Activated CD8-positive, alpha-beta memory T cell treated with anti-CD3 and anti-CD28 coated beads for 4 hours (primary cell): ENCODE measurements around the gene TBC1D14.

Source experiments
- DNase-seq, 2 donors: peaks; one replicate each; pipeline ENCODE4 v3.0.0-alpha.2; 2020; ENCODE audit warnings: low read depth in 2 of 2

The TBC1D14 gene

DNA sequence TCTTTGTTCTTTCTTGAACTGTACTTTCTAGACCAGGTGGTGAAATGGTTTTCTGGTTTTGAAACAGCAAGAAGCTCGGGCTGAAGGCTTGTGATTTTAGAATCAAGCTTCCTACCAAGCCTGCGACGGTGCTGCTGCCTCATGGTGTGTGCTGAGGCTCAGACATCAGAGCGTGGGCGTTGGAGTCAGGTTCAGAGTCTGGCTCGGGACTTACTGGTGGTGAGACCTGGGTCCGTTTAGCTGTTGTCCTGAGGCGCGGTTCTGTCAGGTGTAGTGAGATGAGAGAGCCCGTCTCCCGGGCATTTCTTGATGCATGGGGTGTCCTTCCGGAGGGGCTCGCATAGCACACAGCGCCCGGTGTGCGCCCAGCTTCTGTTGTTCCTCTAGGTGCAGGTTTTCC lies 113.9 kb downstream of the TBC1D14 start:
- DNase-seq, result no peak

DNA sequence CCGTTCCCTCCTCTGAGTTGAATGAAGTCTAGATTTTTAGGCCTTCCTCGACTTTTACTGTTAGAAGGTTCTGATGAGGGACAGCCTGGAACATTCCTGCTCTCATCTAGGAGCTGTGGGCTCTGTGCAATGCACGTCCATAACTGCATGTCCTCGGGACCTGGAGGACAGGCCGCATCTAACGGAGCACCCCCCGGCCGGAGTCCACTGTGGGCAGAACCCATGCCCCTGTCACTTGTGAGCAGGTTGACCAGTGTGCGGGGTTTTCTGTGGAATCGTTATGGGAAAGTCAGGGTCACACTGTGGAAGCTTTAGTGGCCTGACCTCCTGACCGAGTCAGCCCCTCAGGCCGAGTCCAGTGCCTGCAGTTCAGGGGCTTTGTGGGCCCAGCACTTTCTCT lies 114.3 kb downstream of the TBC1D14 start:
- DNase-seq, result no peak

DNA sequence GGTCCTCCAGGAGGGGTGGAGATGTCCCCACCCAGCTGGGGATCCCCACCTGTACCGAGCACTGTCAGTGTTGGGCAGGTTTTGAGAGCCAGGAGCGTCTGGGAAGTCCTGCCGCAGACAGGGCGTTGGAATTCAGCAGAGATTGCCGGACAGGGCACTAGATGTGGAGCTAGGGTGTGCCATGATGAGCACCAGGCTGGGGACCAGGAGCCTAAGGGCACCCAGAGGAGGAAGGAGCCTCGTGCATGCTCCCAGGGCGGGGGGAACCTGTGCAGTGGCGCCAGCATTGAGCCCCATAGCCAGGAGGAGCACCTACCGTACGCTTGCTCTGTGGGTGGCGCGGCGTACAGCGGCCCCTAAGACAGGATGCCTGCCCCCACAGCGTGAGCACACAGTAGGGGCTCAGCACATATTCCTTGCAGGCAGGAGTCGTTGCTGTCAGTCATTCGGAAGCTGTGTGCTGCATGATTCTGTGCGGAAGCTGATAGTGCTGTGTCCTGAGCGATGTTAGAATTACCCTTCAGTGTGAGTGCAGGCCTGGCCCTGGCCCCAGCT lies 114.8 kb downstream of the TBC1D14 start:
- DNase-seq, result no peak

DNA sequence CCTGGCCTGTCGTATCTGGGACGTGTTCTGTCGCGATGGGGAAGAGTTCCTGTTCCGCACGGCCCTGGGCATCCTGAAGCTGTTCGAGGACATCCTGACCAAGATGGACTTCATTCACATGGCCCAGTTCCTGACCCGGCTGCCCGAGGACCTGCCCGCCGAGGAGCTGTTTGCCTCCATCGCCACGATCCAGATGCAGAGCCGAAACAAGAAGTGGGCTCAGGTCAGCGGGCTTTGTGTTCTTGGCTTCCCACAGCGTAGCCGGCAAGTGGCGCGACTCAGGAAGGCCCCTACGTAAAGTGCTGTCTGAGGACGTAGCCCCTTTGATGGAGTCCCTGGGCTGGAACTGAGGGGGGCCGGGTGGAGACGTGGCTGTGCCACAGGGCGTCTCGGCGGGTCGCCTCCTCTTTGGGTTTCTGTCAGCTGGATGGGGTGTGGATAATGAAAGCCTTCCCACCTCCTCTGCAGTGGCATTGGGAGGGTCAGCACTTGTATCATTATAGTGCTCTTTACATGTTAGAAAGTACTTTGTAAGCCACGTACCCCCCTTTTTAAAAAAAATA lies 115.5 kb downstream of the TBC1D14 start:
- DNase-seq, result no peak

DNA sequence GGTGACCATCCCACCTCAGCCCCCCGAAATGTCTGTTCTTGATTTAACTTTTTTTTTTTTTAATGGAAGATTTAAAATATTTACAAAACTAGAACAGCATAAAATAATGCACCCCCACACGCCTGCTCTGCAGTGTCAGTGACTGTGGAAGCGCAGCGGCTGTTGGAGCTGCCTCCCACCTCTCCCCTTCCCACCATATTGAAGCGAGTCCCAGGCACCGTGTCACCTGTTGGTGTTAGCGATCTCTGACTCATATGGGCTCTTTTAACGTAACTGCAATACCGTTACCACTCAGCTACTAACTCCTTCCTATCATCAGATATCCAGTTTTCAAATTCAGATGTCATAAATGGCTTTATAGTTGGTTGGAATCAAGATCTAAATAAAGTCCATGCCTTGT lies 116.5 kb downstream of the TBC1D14 start:
- DNase-seq, result no peak

DNA sequence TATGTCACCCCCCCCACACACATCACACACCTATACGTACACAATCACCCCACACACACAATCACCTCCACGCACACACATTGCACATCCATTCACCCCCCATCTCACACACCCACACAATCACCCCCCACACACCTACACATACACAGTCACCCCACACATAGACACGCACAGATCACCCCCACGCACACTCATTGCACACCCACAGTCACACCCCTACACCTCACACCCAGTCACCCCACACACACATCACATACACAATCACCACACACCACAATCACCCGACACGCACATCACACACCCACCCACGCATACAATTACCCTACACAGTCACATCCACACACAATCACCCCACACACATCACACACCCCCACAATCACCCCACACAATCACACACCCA lies 117.7 kb downstream of the TBC1D14 start:
- no peak for DNase-seq

DNA sequence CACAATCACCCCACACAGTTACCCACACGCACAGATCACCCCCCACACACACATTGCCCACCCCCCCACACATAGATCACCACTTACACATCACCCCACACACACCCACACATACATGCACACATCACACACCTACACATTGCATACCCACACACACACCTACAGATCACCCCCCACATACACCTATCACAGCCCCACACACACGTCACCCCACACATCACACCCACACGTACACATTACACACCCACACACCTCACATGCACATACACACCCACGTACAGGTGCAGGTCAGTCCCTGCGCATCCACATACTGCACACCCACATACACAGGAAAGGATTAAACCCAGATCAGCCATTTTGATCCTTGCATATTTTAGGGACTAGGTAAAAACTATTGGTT lies 118.3 kb downstream of the TBC1D14 start:
- DNase-seq, result no peak

DNA sequence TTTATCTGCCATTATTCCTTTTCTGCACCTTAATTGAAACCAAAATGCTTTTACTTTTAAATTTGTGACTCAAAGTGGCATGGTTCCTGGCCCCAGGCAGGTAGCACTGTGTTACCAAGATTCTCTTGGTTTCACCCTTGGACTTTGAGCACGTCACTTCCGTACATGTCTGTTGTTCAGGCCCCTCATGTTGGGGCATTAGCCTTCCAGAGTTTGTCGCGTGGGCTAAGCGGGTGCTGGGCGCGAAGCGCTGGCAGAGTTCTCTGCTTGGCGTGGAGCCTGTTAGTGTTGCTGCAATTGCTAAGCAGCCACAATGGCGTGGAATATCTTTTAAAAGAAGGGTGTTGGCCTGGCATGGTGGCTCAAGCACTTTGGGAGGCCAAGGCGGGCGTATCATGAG lies 119.6 kb downstream of the TBC1D14 start:
- no peak for DNase-seq

DNA sequence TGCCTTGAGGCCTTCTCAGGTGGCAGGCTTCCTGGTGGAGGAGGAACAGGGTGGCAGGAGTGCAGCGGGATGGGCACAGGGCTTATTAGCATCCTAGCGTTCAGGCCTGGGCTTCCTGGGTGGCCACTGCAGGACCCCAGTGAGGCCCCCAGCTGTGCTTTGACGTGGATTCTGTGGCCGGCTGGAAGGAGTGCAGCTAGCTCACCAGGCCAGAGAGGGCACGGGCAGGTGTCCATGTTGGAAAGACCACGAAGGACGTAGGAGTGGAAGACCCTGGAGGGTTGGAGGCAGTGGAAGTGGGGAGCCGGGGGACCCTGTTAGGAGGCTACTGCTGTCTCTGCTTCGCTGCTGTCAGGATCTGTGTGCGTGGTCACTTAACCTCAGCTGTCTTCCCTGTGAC lies 120.3 kb downstream of the TBC1D14 start:
- no peak for DNase-seq

DNA sequence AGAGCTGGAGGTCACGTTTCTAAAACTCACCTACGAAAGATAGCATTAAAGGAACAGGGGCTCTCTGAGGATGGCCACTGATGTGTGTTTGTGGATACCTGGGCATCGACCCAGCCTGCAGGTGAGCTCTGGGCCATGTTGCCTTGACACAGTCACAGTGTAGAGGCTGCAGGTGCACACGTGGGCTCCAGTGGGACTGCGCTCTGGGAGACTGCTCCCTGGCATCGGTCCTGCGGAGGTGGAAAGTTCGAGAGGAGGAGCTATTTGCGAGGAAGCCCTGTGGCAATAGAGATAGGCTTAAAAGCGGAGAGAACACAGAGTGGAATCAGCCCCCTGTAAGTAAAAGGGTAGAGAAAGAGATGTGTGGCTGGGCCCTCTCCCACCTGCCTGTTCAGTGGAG lies 121.2 kb downstream of the TBC1D14 start:
- DNase-seq, result no peak

DNA sequence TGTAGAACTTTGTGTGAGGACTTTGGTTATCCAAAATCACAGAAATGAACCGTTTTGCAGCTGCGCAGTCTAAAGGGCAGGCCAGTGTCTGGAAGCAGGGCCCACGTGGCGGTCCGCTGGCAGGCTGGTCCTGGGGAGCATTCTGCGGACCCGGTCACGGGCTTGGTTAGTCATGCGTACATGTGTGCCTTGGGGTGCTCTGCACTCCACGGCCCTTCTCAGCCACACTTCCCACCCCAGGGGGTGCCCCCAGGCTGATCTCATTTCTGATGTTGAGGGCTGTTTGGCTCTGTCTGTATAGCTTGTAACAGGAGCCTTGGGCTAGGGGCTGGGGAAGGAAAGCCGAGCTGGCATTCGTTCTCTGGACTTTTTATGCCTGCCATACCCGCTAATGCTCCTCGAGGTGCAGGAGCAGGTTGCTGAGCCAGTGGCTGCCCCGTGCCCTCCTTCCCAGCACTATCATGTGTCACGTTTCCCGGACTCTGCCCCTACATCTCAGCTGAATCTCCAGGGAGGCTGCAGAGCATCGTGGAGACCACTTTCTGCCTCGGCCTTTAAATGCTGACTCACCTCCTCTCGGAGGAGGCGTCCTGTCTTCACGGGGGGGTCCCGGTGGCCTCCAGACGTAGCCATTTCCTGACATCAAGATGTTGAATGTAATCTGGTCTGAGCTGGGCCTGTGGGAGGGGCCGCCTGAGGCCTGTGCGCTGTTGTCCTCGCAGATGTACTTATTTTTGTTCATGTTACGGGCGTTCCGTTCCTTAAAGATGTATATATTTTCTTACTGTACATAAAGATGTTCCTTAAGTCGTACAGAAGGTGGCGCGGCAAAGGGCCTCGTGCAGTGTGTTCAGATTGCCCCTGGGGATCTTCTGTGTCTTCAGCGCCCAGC lies 122.2 kb downstream of the TBC1D14 start:
- DNase-seq, result no peak

DNA sequence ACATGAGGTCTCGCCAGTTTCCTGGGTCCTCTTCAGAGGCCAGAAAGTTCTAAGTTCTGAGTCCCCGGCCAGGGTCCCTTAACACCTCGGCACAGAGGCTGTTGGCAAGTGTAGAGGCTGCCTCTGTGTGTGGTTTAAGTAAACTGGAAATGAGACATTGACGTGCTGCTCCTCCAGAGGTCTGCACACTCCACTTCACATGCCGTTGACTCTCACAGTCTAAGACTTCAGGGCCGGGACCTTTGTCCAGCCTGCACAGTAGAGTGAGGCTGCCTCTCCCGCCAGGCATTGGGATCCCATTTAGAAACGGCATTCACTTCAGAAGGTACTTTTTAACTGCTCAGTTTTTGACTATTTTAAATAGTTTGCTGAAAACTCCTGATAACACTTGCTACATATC lies 123.0 kb downstream of the TBC1D14 start:
- no peak for DNase-seq

DNA sequence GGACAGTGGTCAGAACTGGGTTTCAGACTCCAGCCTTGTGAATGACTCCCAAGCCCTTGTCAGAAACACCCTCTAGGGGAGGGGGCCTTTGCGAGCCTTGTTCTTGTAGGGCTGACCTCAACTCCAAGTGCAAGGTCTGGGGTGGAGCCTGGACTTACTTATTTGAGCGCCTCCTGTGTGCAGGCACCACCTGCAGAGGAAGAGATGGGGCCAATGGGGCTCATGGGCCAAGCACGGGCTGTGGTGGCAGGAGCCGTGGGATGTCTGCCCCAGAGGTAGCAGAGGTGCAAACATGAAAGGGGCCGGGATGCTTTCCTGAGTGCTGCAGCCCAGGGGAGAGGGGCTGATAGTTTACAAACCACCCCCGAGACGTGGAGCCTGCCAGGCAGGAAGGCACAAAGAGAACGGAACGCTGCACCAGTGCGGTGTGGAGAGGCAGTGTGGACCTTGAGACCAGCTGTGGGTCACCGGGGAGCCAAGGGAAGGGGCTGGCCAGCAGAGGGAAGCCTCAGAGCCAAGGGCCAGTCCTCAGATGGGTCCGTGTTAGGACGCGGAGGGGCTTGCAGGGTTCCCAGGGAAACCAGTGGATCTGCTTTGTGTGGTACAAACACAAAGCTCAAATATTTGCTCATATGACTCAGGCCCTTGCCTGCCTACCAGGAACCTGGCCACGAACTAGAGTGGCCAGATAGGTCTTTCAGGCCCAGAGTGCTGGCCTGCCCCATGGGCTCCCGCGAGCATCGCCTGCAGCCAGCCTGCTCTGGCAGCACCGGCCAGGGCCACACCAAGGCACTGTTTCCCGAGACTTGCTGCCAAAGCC lies 124.8 kb downstream of the TBC1D14 start:
- DNase-seq, result no peak

DNA sequence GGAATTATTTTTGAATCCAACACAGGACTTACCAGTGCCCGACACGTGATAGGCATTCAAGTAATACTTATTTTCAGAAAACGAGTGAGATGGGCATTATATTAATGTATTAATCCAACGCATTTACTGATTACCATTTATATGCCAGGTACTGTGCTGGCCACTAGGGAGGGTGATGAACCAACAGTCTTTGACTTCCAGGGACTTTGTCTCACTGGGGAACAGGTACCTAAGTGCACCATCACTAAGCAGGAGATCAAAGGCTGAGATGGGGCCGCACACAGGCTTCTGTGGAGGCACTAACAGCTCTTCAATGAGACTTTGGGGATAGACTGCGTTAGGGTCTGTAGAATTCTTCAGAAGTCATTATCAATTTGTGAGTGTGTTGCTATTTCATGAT lies 127.8 kb downstream of the TBC1D14 start:
- DNase-seq, result no peak

DNA sequence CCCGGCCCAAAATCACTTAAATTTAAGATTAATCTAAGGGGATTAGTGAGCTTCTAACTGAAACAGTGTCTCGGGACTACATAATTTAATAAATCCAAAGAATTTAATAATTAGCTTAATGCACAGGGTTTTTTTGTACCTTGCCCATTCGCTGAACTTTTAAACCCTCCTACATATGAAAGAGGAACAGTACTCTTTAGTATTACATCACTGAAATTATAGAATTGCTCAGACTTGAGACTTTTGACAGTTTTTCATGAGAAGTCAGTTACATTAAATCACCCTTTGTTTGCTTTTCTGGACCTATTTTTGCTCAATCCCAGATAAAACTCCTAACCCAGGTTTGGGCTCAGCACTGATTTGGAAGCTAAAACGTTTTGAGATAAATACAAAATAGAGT lies 131.1 kb downstream of the TBC1D14 start:
- DNase-seq, result no peak

DNA sequence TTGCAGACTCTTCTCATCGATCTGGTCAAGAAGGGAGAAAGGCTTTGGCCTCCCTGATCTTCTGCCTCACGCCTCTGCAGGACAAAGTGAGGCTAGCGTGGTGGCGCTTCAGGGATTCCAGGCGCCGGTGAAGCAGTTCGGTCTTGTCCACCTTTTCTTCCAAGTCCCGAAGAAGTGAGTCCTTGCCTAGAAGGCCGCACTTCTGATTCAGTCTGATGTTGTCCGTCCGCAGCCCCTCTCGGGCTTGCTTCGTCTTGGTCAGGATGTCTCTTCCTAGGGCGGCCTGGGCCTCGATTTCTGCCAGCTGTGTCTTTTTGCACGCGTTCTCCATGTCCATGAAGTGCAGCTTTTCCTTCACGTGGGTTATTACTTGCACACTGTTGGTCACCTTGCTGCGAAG lies 131.6 kb downstream of the TBC1D14 start:
- DNase-seq, result no peak

DNA sequence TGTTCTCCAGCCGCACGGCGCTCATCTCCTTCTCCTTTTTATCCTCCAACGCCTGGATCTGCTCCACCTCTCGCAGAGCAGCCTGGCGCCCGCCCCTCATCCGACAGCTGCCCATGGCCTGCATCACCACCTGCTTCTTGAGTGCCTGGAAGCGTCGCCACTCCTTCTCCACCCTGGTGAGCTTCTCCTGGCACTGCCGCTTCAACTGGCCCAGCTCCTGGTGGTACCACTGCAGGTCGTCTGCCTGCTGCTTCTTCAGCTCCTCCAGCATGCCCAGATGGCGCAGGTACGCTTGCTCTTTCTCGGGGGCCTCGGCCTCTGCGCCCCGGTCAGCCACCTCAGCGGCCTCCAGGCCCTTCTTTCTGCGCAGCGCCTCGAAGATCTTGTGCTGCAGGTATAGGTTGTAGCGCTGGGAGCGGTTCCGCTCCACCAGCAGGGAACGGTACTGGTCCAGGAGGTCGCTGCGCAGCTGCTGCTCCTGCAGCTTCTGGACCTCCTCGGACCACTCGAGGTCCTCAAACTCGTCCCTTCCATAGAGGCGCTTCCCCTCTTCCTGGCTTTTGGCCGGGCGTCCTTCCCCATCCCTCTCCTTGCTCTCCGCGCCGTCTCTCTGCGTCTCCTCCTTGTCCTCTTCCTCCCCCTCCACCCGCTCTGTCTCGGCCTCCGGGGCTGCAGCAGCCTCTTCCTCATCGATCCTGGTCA lies 132.3 kb downstream of the TBC1D14 start:
- DNase-seq, result no peak

DNA sequence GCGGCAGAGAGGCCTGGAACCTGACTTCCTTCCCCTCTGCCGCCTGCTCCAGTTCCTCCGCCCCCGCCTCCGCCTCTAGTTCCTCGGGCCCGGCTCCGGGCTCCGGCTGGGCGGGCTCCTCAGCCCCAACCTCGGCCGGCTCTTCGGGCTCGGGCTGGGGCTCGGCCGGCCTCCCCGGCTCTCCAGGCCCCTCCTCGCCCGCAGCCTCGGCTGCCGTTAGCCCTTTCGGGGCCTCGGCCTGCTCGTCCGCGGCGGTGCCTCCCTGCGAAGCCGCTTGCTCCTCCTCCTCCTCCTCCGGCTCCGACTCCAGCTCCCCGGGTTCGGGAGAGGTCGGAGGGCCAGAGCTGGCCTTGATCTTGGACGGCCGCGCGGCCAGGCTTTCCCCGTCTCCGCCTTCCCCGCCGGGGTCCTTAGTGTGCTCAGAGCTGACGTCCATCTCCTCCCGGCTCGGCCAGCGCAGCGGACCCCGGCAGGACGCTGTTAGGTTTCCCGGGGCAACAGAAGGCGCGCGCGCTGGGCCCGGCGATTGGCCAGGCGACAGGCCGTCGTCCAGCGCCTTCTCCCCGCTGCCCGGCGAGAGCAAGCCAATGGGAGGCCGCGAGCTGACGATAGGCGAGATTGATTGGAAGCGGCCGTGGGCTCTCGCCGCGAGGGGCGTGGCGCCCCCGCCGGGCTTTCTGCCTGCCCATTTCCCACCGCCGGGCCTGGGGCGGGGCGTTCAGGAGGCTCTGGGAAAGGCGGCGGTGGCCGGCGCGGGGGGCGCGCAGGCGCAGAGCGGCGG lies 133.1 kb downstream of the TBC1D14 start:
- peak; percentile 78 to 82 for DNase-seq

DNA sequence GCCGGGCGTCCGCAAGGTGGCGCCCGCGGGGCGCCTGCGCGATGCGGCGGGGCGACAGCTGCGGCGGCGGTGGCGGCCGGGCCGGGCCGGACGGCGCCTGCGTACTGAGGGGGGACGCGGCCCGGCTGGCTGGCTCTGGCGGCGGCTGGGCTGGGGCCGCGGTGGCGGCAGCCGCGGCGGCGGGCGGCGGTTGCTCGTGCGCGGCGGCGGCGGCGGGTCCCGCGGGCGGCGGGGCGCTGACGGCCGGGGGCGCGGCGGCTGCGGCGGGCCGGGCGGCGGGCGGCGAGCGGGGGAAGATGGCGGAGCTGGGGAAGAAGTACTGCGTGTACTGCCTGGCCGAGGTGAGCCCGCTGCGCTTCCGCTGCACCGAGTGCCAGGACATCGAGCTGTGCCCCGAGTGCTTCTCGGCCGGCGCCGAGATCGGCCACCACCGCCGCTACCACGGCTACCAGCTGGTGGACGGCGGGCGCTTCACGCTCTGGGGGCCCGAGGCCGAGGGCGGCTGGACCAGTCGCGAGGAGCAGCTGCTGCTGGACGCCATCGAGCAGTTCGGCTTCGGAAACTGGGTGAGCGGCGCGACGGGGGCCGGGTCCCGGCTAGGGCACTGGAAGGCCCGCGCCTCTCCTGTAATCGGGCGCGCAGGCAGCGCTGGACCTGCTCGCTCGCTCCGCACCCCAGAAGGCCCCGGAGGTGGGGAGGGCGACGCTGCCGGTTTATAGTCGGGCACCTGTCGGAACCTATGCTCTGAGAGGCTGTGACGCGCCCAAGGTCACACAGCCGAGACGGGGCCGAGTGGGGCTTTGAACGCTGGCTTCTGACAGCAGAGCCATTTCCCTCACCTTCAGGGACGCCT lies 133.9 kb downstream of the TBC1D14 start, which contains the start of gene TADA2B:
TSS of gene TADA2B (plus strand) at position 89 of the 853 bp plus-strand sequence. CDS start at position 297, 208 bp downstream.
- peak; percentile 9 to 10 for DNase-seq
